SJSA1 (cell line): ENCODE measurements around the gene TAOK2. TPM values are rescaled to one million over a fixed set of nuclear protein-coding genes. Genes with fewer than 3 reads are reported as not detected.
"Not testable (repeated sequence)": the region's sequence is repeated elsewhere in the genome, so short reads cannot be mapped to it uniquely, and the experiment has no call there.

Experiments used
- DNase-seq, 2 experiments: peaks; one replicate each; pipeline ENCODE4 v3.0.0-alpha.2; 2015 to 2020; ENCODE audit warnings: low spot score in 2 of 2, low read depth in 1 of 2
- H3K27ac ChIP-seq: fragments of 250-450 bp; sonication (Bioruptor Pico); 2 replicates; pipeline ENCODE4 v1.5.1; 2020; ENCODE audit warnings: mild to moderate bottlenecking, moderate library complexity
- H3K27me3 ChIP-seq: fragments of 250-450 bp; sonication (Bioruptor Pico); replicated peaks from 2 replicates; pipeline ENCODE4 v1.5.1; 2020; ENCODE audit warnings: mild to moderate bottlenecking, moderate library complexity
- H3K36me3 ChIP-seq: fragments of 250-450 bp; sonication (Bioruptor Pico); 2 replicates; pipeline ENCODE4 v1.5.1; 2020; ENCODE audit warnings: mild to moderate bottlenecking
- H3K4me1 ChIP-seq: fragments of 250-450 bp; sonication (Bioruptor Pico); replicated peaks from 2 replicates; pipeline ENCODE4 v1.6.1; 2021; ENCODE audit warnings: mild to moderate bottlenecking
- H3K4me3 ChIP-seq: fragments of 250-450 bp; sonication (Bioruptor Pico); 2 replicates; pipeline ENCODE4 v1.5.1; 2020; ENCODE audit warnings: mild to moderate bottlenecking
- H3K9me3 ChIP-seq: fragments of 250-450 bp; sonication (Bioruptor Pico); replicated peaks from 2 replicates; pipeline ENCODE4 v1.5.1; 2020; ENCODE audit warnings: mild to moderate bottlenecking
- total RNA-seq: library from RNA; depleted of rRNA; stranded (reverse); fragments of >200 nt; shearing (Covaris generic); gene quantifications from 2 replicates; pipeline ENCODE4 v1.2.3, GENCODE V29; 2014

Gene TAOK2
- total RNA-seq, 1 experiment from 2014 or later = 65.8 TPM

DNA sequence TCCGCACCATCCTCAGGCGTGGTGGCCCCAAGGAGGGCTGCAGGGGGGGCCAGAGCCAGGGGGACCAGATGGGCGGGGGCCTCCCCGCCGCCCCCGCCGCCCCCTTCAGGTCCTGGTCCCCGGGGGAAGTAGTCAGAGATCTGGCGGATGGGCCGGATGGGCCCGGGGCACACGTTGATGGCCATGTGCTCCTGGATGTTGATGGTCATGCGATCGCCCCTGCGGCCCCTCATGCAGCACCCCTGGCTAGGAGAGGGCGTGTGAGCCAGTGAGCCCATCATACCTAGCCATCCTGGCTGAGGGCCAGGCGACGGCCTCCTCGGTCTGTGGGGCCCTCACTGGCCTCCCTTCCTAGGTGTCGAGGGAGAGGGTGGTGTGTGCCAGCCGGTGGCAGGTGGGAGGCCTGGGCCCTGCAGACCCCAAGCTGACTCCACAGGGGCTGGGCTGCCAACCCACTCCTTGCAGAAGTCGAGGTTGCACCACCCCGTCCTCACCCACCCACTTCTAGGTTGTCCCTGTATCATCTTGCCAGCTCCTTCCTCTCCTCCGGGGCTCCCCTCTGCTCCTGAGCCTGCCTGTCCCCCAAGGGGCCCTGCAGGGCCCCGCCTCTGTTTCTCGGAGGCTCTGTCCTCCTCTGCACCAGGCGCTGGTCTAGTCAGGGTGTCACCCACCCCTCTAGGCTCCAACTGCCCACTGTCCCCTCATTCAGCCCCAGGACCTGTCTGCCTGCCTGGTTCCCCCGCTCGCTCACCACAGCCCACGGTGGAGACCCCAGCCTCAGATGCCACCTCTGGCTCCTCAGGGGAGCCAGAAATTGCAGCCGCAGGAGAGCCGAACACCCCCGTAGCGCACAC, 36.5 kb downstream of the TAOK2 start:
- peaks cover 20% of the 10 kb centered on the region for H3K27me3 ChIP-seq
- H3K4me3 ChIP-seq = no peak overlapping the region
- H3K4me1 ChIP-seq = no peaks in the 10 kb centered on the region

DNA sequence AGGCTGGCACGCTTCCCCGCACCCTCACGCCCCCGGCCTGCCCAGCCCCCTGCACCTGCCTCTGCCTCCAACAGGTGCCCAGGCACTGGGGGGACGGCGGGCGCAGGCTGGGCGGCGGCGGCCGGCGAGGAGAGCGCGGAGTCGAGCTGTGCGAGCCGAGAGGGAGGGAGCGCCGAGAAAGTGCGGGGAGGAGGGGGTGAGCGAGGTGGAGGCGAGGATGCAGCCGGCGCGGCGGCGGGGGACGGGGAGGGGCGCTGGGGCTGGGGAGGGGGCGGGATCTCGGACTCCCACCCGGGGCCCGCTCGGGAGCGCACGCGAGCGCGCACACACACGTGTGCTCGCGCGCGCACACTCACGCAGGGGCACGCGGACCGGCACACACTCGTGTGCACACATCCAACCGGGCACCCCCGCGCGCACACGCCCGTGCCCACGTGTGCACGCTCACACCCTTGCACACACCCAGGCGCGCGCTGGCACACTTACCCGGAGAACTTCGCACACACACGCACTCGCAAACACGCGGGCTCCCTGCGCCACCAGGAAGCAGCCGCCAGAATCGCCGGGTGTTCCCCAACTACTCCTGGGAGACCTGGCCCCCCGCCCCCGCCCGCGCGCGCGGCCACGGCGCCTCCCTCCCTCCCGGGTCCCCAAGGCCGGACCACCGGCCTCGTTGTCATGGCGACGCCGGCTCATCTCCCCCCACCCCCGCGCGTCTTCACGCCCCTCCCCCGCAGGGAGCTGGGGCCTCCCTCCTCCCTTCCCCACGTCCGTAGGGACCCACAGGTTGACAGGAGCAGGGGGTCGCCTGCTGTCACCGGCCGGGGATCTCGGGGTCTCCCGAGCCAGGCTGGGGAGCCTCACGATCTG, 37.4 kb downstream of the TAOK2 start, which contains the start of gene DOC2A:
TSS of gene DOC2A (minus strand) at position 184 of the 870 bp plus-strand sequence. CDS start 805 bp downstream, outside the sequence.
- H3K4me3 ChIP-seq = no peak within 1 kb of the TSS
- peaks cover 1% of the 10 kb centered on the region for H3K36me3 ChIP-seq
- no peaks in the 10 kb centered on the region for H3K4me1 ChIP-seq
- H3K9me3 ChIP-seq = no peaks in the 10 kb centered on the region
- no peak within 1 kb of the TSS for H3K27ac ChIP-seq
- no peak for DNase-seq
- peaks cover 20% of the 10 kb centered on the region for H3K27me3 ChIP-seq

More for the DNA sequence above, 36.5 kb downstream of the TAOK2 start:
- DNase-seq = no peak
- peaks cover 5% of the 10 kb centered on the region for H3K36me3 ChIP-seq
- H3K27ac ChIP-seq = no peak overlapping the region
- no peaks in the 10 kb centered on the region for H3K9me3 ChIP-seq

DNA sequence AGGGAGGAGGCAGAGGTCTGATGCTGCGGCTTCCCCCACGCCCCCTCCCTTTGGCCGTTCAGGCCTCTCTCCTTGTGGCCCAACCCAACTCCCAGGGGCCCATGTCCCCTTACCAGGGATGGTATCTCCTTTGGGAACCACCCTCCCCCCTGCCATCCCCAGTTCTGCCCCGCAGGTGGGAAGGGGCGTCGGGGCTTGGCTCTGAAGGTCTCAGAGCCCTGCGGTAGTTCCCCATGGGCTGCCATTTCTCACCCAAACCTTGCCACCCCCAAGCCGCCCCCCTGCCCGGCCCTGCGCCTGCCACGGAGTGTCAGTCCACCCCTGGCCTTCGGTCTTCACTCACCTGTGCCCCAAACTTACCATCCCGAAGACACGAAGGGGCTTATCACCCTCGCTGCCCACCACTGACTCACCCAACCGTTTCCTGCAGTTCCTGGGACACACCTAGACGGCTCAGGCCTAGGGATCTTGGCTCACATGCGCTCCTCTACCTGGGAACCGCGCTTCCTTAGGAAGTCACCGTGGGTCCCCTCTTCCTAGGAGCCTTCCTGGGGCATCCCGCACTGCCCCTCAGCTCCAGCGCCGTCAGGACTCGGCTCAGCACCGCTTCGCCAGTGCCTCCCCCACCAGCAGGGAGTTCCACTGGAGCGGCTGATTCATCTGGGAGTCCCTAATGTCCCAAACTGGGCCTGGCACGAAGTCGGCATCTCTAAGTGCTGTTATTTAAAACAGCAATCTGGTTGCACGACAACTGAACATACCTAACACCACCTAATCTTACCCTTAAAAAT, 38.2 kb downstream of the TAOK2 start:
- no peak for DNase-seq
- Histone ChIP-seq H3K27me3 (peaks cover 20% of the 10 kb centered on the region), H3K27ac (no peak overlapping the region), H3K4me1 (no peaks in the 10 kb centered on the region), H3K36me3 (no peaks in the 10 kb centered on the region), H3K4me3 (no peak overlapping the region), H3K9me3 (no peaks in the 10 kb centered on the region)

DNA sequence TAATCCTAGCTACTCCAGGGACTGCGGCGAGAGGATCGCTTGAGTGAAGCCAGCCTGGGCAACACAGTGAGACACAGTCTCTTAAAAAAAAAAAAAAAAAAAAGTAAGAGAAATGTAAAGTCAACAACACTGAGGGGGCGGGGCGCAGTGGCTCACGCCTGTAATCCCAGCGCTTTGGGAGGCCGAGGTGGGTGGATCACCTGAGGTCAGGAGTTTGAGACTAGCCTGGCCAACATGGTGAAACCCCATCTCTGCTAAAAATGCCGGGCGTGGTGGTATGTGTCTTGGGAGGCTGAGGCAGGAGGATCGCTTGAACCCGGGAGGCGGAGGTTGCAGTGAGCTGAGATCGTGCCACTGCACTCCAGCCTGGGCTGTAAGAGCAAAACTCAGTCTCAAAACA, 38.9 kb downstream of the TAOK2 start:
- H3K36me3 ChIP-seq, H3K9me3 ChIP-seq, H3K27ac ChIP-seq, H3K4me3 ChIP-seq, H3K4me1 ChIP-seq, DNase-seq: not testable (repeated sequence)
- H3K27me3 ChIP-seq = peaks cover 20% of the 10 kb centered on the region

DNA sequence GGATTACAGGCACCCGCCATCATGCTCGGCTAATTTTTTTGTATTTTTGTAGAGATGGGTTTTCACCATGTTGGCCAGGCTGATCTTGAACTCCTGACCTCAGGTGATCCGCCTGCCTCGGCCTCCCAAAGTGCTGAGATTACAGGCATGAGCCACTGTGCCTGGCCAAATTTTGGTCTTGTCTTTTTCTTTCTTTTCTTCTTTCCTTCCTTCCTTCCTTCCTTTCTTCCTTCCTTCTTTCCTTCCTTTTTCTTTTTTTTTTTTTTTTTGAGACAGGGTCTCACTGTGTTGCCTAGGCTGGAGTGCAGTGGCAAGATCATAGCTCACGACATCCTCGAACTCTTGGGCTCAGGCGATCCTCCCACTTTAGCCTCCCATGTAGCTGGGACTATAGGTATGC, 41.8 kb downstream of the TAOK2 start:
- not testable (repeated sequence) for H3K27ac ChIP-seq, H3K4me3 ChIP-seq, DNase-seq, H3K9me3 ChIP-seq, H3K4me1 ChIP-seq, H3K36me3 ChIP-seq
- peaks cover 13% of the 10 kb centered on the region for H3K27me3 ChIP-seq

DNA sequence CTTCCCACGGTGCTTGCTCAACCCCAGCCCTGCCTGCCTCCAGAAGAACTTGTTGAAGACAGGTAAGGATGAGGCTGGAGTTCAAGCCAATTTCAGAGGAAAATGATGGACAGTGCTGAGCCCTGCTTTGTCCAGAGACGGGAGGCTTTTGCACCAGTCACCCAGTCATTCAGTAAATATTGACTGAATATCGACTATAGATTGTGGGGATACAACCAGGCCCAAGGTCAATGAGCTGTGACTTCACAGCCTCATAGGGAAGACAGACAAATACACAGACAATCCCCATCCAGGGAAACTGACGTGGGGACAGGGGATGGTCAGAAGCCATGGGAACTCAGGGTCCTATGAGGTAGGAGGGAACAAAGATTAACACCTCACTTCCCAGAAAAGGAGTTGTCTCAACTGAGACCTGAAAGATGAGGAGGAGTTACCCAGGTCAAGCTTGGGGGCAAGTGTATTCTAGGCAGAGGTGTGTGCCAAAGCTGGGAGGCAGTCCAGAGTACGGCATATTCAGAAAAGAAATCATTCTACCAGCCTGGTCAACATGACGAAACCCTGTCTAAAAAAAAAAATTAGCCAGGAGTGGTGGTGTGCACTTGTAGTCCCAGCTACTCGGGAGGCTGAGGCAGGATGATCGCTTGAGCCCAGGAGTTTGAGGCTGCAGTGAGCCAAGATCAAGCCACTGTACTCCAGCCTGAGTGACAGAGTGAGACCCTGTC, 43.0 kb downstream of the TAOK2 start:
- Histone ChIP-seq H3K36me3 (no peaks in the 10 kb centered on the region), H3K4me1 (peaks cover 5% of the 10 kb centered on the region), H3K9me3 (no peaks in the 10 kb centered on the region), H3K27ac (no peak overlapping the region), H3K4me3 (no peak overlapping the region), H3K27me3 (peaks cover 5% of the 10 kb centered on the region)
- no peak for DNase-seq

DNA sequence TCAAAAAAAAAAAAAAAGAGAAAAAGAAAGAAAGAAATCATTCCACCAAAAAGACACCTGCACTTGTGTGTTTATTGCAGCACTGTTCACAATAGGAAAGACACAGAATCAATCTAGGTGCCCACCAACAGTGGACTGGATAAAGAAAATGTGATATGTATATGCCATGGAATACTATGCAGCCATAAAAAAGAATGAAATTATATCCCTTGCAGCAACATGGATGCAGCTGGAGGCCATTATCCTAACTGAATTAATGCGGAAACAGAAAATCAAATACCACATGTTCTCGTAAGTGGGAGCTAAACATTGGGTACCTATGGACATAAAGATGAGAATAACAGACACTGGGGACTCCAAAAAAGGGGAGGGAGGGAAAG, 43.6 kb downstream of the TAOK2 start:
- Histone ChIP-seq H3K4me1 (peaks cover 5% of the 10 kb centered on the region), H3K9me3 (no peaks in the 10 kb centered on the region), H3K27ac (no peak overlapping the region), H3K36me3 (no peaks in the 10 kb centered on the region), H3K4me3 (no peak overlapping the region), H3K27me3 (no peaks in the 10 kb centered on the region; the same call in 1 of the 2 replicates)
- DNase-seq = no peak

DNA sequence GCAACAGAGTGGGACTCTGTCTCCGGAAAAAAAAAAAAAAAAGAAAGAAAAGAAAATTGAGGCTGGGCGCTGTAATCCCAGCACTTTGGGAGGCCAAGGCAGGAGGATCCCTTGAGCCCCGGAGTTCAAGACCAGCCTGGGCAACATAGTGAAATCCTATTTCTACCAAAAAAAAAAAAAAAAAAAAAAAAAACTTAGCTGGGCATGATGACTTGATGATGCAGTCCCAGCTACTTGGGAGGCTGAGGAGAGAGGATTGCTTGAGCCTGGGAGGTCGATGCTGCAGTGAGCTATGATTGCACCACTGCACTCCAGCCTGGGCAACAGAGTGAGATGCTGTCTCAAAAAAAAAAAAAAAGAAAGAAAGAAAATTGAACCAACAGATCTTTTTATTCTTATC, 44.3 kb downstream of the TAOK2 start:
- not testable (repeated sequence) for H3K4me3 ChIP-seq, H3K9me3 ChIP-seq, H3K27me3 ChIP-seq, H3K27ac ChIP-seq, DNase-seq, H3K4me1 ChIP-seq, H3K36me3 ChIP-seq

DNA sequence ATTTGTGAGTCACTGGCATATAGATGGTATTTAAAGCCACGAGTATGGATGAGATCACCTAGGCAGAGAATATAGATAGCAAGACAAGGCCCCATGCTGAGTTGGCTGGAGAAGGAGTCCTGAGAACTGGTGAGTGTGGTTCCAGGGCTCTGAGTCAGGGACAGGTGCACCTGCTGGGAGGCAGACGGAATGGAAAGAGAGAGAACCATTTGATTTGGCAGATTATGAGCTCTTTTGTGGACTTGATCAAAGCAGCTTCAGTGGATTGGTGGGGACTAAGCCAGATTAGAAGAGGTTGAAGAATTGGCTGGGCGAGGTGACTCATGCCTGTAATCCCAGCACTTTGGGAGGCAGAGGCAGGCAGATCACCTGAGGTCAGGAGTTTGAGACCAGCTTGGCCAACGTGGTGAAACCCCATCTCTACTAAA, 45.1 kb downstream of the TAOK2 start:
- Histone ChIP-seq H3K36me3 (no peaks in the 10 kb centered on the region), H3K4me3 (no peak overlapping the region), H3K27ac (no peak overlapping the region), H3K4me1 (peaks cover 5% of the 10 kb centered on the region), H3K9me3 (no peaks in the 10 kb centered on the region), H3K27me3 (peaks cover 2% of the 10 kb centered on the region; the same call in 1 of the 2 replicates)
- DNase-seq = no peak

DNA sequence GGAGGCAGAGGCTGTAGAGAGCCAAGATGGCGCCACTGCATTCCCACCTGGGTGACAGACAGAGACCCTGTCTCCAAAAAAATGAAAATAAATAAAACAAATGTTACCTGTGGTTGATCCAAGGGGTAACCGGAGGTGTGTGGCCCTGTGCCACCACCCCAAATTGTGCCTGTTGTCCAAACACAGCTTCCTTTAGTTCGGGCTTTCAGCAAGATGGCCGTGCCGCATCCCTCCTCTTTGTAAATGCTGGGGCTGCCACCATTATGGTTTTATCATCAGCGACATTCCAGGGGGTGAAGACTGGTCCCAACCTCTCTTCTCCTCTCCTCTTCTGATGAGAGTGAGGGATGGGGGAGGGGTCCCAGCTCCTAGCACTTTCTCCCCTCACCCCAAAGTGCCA, 49.2 kb downstream of the TAOK2 start, which contains the start of gene C16orf92:
TSS of gene C16orf92 (plus strand) at position 312 of the 400 bp plus-strand sequence. CDS start 143 bp downstream, outside the sequence.
- Histone ChIP-seq H3K36me3 (no peaks in the 10 kb centered on the region), H3K27me3 (peaks cover 24% of the 10 kb centered on the region), H3K9me3 (no peaks in the 10 kb centered on the region), H3K4me3 (no peak within 1 kb of the TSS), H3K4me1 (peaks cover 5% of the 10 kb centered on the region), H3K27ac (no peak within 1 kb of the TSS)
- DNase-seq = no peak

DNA sequence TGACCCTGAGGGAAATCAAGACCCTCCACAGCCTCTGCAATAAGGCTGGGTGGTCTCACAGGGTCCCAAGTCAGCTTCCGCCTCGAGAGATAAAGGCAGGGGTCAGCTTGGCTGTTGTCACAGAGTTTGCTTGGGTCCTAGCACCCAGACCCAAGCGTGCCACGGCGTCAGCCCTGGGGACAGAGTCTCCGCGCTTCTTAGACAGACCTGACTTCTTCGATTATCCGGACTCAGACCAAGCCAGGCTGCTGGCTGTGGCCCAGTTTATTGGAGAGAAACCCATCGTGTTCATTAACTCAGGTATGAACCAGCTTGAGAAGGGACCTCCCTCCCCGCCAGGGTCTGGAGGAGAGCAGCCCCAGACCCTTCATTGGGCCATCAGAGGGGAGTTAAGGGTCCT, 49.9 kb downstream of the TAOK2 start:
- Histone ChIP-seq H3K4me3 (no peak overlapping the region), H3K27ac (no peak overlapping the region), H3K9me3 (no peaks in the 10 kb centered on the region), H3K27me3 (peaks cover 26% of the 10 kb centered on the region), H3K4me1 (peaks cover 5% of the 10 kb centered on the region), H3K36me3 (no peaks in the 10 kb centered on the region)
- no peak for DNase-seq

DNA sequence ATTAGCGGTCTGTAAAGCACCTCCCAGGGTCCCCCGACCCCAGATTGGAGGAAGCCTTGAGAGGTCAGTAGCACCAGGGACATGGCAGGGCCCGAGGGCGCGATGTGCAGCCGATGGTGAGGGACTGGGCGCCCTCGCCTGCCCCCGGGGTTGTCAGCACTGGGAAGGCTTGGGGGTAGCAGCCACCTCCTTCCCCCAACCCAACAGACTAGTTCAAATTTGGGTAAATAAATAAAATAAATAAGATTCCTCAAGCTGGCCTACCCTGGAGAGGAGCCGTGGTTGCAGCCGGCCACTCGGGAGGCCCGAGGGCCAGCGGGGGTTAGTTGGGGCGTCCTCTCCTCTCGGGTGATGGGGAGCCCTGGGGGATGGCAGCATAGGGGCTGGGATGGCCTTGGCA, 50.8 kb downstream of the TAOK2 start:
- Histone ChIP-seq H3K36me3 (no peaks in the 10 kb centered on the region), H3K4me3 (no peak overlapping the region), H3K27ac (no peak overlapping the region), H3K9me3 (no peaks in the 10 kb centered on the region), H3K4me1 (peaks cover 5% of the 10 kb centered on the region), H3K27me3 (peaks cover 30% of the 10 kb centered on the region)
- DNase-seq = no peak

DNA sequence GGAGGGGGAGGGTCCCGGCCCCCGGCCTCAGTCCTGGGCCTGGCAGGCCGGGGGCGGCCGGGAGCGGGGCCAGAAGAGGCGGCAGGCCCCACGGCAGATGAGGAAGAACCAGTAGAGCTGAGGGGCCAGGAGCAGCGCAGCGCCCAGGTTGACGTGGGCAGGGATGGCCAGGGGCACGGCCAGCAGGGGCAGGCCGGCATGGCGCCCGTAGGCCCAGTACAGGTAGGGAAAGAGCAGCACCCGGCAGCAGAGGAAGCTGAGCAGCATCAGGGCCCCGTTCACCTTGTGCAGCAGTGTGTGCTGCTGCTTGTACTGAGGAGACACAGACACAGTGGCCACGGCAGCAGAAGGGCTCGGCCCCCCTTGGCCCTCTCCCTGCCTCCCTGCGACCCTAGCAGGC, 51.5 kb downstream of the TAOK2 start:
- Histone ChIP-seq H3K27ac (no peak overlapping the region), H3K4me3 (no peak overlapping the region), H3K9me3 (no peaks in the 10 kb centered on the region), H3K27me3 (peaks cover 35% of the 10 kb centered on the region), H3K4me1 (peaks cover 5% of the 10 kb centered on the region), H3K36me3 (no peaks in the 10 kb centered on the region)
- no peak for DNase-seq
